Mononuclear cell (primary cell): Measurements from ENCODE around the gene GLRX. TPM values are rescaled to one million over a fixed set of nuclear protein-coding genes. Genes with fewer than 3 reads are reported as not detected.

Experiments used
- H3K27me3 ChIP-seq: 2 replicates; pipeline ENCODE4 v1.6.0; 2011; ENCODE audit warnings: low read length, control low read depth; ENCODE audit not compliant: insufficient read depth
- H3K4me1 ChIP-seq: 2 replicates; pipeline ENCODE4 v1.5.1; 2011; ENCODE audit warnings: mild to moderate bottlenecking, low read length, control low read depth; ENCODE audit not compliant: insufficient read depth
- H3K4me3 ChIP-seq: 2 replicates; pipeline ENCODE4 v1.5.1; 2011; ENCODE audit warnings: mild to moderate bottlenecking, low read length, moderate library complexity
- H3K9me3 ChIP-seq: 2 replicates; pipeline ENCODE4 v1.5.1; 2011; ENCODE audit warnings: low read depth, mild to moderate bottlenecking, control low read depth, low read length
- total RNA-seq: library from RNA; depleted of rRNA; stranded (reverse); fragments of >200 nt; gene quantifications from one replicate; pipeline ENCODE4 v1.2.3, GENCODE V29; 2012

GLRX gene
- total RNA-seq, 1 donor: 28.8 TPM

- no peak overlapping the region for H3K4me3 ChIP-seq
- H3K9me3 ChIP-seq: no peaks in the 10 kb centered on the region
- H3K4me1 ChIP-seq: peaks cover 6% of the 10 kb centered on the region
- H3K27me3 ChIP-seq: no peaks in the 10 kb centered on the region
Measured at GRCh38 chr5:95797301-95797700, 25.2 kb downstream of the GLRX start.

GRCh38 chr5:95794070-95794516 lies 28.4 kb downstream of the GLRX start:
- no peak overlapping the region for H3K4me3 ChIP-seq

GRCh38 chr5:95791751-95792150 lies 30.8 kb downstream of the GLRX start:
- Histone ChIP-seq H3K4me1 (no peaks in the 10 kb centered on the region), H3K27me3 (no peaks in the 10 kb centered on the region), H3K9me3 (no peaks in the 10 kb centered on the region), H3K4me3 (no peak overlapping the region)

More at GRCh38 chr5:95794070-95794516, 28.4 kb downstream of the GLRX start:
- peaks cover 6% of the 10 kb centered on the region for H3K4me1 ChIP-seq
- H3K9me3 ChIP-seq: no peaks in the 10 kb centered on the region
- no peaks in the 10 kb centered on the region for H3K27me3 ChIP-seq

GRCh38 chr5:95788493-95788892 lies 34.0 kb downstream of the GLRX start:
- H3K4me3 ChIP-seq: no peak overlapping the region
- H3K9me3 ChIP-seq: no peaks in the 10 kb centered on the region
- H3K27me3 ChIP-seq: no peaks in the 10 kb centered on the region
- no peaks in the 10 kb centered on the region for H3K4me1 ChIP-seq

- Histone ChIP-seq H3K27me3 (no peaks in the 10 kb centered on the region), H3K4me1 (no peaks in the 10 kb centered on the region), H3K4me3 (no peak overlapping the region), H3K9me3 (no peaks in the 10 kb centered on the region)
Measured at GRCh38 chr5:95786821-95787418, 35.6 kb downstream of the GLRX start.

GRCh38 chr5:95784514-95785302 lies 37.8 kb downstream of the GLRX start:
- Histone ChIP-seq H3K9me3 (no peaks in the 10 kb centered on the region), H3K4me1 (peaks cover 17% of the 10 kb centered on the region), H3K4me3 (no peak overlapping the region), H3K27me3 (no peaks in the 10 kb centered on the region)

- no peaks in the 10 kb centered on the region for H3K27me3 ChIP-seq
- H3K9me3 ChIP-seq: no peaks in the 10 kb centered on the region
- H3K4me3 ChIP-seq: no peak overlapping the region
- peaks cover 28% of the 10 kb centered on the region for H3K4me1 ChIP-seq
Measured at GRCh38 chr5:95783661-95784060, 38.9 kb downstream of the GLRX start.

GRCh38 chr5:95782181-95782580 lies 40.3 kb downstream of the GLRX start:
- H3K4me1 ChIP-seq: peaks cover 29% of the 10 kb centered on the region
- no peak overlapping the region for H3K4me3 ChIP-seq
- no peaks in the 10 kb centered on the region for H3K9me3 ChIP-seq
- no peaks in the 10 kb centered on the region for H3K27me3 ChIP-seq

GRCh38 chr5:95781101-95781583 lies 41.4 kb downstream of the GLRX start:
- Histone ChIP-seq H3K27me3 (no peaks in the 10 kb centered on the region), H3K4me3 (no peak overlapping the region), H3K4me1 (peaks cover 29% of the 10 kb centered on the region), H3K9me3 (no peaks in the 10 kb centered on the region)

- no peak overlapping the region for H3K4me3 ChIP-seq
- no peaks in the 10 kb centered on the region for H3K9me3 ChIP-seq
- H3K27me3 ChIP-seq: no peaks in the 10 kb centered on the region
- peaks cover 29% of the 10 kb centered on the region for H3K4me1 ChIP-seq
Measured at GRCh38 chr5:95780597-95780996, 41.9 kb downstream of the GLRX start.

GRCh38 chr5:95779611-95780010 lies 42.9 kb downstream of the GLRX start:
- Histone ChIP-seq H3K4me1 (peaks cover 29% of the 10 kb centered on the region), H3K27me3 (no peaks in the 10 kb centered on the region), H3K9me3 (no peaks in the 10 kb centered on the region), H3K4me3 (no peak overlapping the region)

- Histone ChIP-seq H3K4me1 (peaks cover 29% of the 10 kb centered on the region), H3K4me3 (no peak overlapping the region), H3K27me3 (no peaks in the 10 kb centered on the region), H3K9me3 (no peaks in the 10 kb centered on the region)
Measured at GRCh38 chr5:95778713-95779436, 43.7 kb downstream of the GLRX start.

GRCh38 chr5:95777441-95777840 lies 45.1 kb downstream of the GLRX start:
- no peaks in the 10 kb centered on the region for H3K9me3 ChIP-seq
- H3K27me3 ChIP-seq: no peaks in the 10 kb centered on the region
- H3K4me3 ChIP-seq: no peak overlapping the region
- H3K4me1 ChIP-seq: peaks cover 43% of the 10 kb centered on the region

GRCh38 chr5:95773335-95774059 lies 49.0 kb downstream of the GLRX start:
- Histone ChIP-seq H3K4me3 (no peak overlapping the region), H3K4me1 (peaks cover 14% of the 10 kb centered on the region), H3K27me3 (no peaks in the 10 kb centered on the region), H3K9me3 (no peaks in the 10 kb centered on the region)

GRCh38 chr5:95771892-95772291 lies 50.6 kb downstream of the GLRX start:
- Histone ChIP-seq H3K4me1 (peaks cover 14% of the 10 kb centered on the region), H3K4me3 (no peak overlapping the region), H3K9me3 (no peaks in the 10 kb centered on the region), H3K27me3 (no peaks in the 10 kb centered on the region)
